Spinal cord (tissue), 10 donors: ENCODE measurements around the gene UBAC2. TPM values are rescaled to one million over a fixed set of nuclear protein-coding genes. Genes with fewer than 3 reads are reported as not detected.
"Not testable (repeated sequence)": the region's sequence is repeated elsewhere in the genome, so short reads cannot be mapped to it uniquely, and the experiment has no call there.

Source experiments
- DNase-seq, 6 donors: peaks; one replicate each; pipeline versions ENCODE4 v3.0.0 to v3.0.0-alpha.2; 2013 to 2015; ENCODE audit warnings: low spot score in 6 of 6, low read depth in 4 of 6
- H3K27ac ChIP-seq: one replicate; pipeline ENCODE4 v1.5.1; 2013; ENCODE audit warnings: low read depth, low read length, control low read depth
- H3K27me3 ChIP-seq: one replicate; pipeline ENCODE4 v1.6.1; 2013; ENCODE audit warnings: low read length; ENCODE audit not compliant: control insufficient read depth, insufficient read depth
- H3K36me3 ChIP-seq: one replicate; pipeline ENCODE4 v1.6.1; 2013; ENCODE audit warnings: low read length; ENCODE audit not compliant: control insufficient read depth, insufficient read depth
- H3K4me1 ChIP-seq: one replicate; pipeline ENCODE4 v1.6.1; 2013; ENCODE audit warnings: low read length; ENCODE audit not compliant: control insufficient read depth, insufficient read depth
- H3K4me3 ChIP-seq: one replicate; pipeline ENCODE4 v1.5.1; 2013; ENCODE audit warnings: low read depth, low read length, control low read depth
- H3K9me3 ChIP-seq: one replicate; pipeline ENCODE4 v1.6.1; 2013; ENCODE audit warnings: low read length; ENCODE audit not compliant: control insufficient read depth, insufficient read depth
- WGBS: methylation state at CpG from one replicate; pipeline ENCODE4 v1.1.5; 2013; ENCODE audit warnings: missing lambda C conversion rate; ENCODE audit not compliant: insufficient coverage; 5-methylcytosine and 5-hydroxymethylcytosine counted together
- polyA plus RNA-seq, 2 donors: library from polyadenylated mRNA; unstranded; fragments of 120-200 nt; gene quantifications; one replicate each; pipeline ENCODE4 v1.2.1, GENCODE V29; 2013; ENCODE audit not compliant: insufficient read length in 2 of 2
- total RNA-seq, 2 donors: library from RNA; depleted of rRNA in 1 of 2; stranded (reverse); fragments of 120-200 nt in 1 of 2; fragments of >200 nt in 1 of 2; gene quantifications; one replicate each; pipeline versions ENCODE4 v1.2.3 to v1.2.4, GENCODE V29; 2013 to 2014
- donor health status: healthy.

The UBAC2 gene
- total and polyA plus RNA-seq, 4 donors: 37.9 to 60.3 (median 53.8) TPM

DNA sequence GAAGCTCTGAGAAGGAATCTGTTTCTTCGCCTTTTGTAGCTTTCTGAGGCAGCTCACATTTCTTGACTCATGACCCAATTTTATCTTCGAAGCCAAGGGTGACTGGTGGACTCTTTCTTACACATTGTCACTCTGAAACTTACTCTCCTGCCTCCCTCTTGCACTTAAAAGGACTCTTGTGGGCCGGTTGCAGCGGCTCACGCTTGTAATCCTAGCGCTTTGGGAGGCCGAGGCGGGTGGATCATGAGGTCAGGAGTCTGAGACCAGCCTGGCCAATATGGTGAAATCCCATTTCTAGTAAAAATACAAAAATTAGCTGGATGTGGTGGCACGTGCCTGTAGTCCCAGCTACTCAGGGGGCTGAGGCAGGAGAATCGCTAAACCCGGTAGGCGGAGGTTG, 29.9 kb downstream of the UBAC2 start:
- DNase-seq, H3K9me3 ChIP-seq, H3K4me1 ChIP-seq, H3K27ac ChIP-seq, H3K36me3 ChIP-seq, H3K4me3 ChIP-seq, H3K27me3 ChIP-seq: not testable (repeated sequence)
- 98% methylated on average over 12 of the region's 12 CpGs for WGBS

DNA sequence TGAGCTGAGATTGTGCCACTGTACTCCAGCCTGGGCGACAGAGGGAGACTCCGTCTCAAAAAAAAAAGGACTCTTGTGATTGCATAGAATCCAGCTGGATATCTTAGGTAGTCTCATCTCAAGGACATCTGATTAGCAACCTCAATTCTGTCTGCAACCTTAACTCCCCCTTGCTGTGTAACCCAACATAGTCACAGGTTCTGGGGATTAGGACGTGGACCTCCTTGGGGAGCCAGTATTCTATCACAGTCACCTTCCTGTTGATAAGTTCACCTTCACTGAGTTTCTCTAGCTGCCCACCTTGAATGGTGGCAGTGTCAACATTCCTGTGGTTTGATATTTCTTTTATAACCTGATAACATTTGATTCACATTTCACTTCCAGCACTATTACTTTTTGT, 30.3 kb downstream of the UBAC2 start:
- H3K27ac ChIP-seq: no peak overlapping the region
- no peaks in the 10 kb centered on the region for H3K9me3 ChIP-seq
- no peaks in the 10 kb centered on the region for H3K4me1 ChIP-seq
- no peak for DNase-seq
- no peaks in the 10 kb centered on the region for H3K27me3 ChIP-seq
- no peaks in the 10 kb centered on the region for H3K36me3 ChIP-seq
- no CpG with 5 or more reads among the region's 3 CpGs for WGBS
- no peak overlapping the region for H3K4me3 ChIP-seq

DNA sequence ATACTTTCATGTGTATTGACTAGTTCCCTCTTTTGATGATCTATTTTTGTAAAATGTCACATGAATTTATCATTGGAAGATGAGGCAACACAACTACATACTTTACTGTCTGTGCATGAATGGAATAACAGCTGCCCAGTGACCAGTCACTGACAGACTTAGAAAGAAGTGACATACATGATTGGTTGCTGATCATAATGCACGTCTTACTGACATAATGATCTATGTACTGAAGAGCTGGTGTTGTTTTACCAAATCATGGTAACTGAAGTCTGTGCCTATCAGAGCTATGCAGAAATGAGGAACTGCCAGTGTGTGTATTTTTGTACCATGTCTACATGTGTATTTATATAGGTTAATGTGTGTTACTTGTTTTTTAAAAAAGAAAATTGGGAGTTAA, 31.1 kb downstream of the UBAC2 start:
- Histone ChIP-seq H3K4me3 (no peak overlapping the region), H3K36me3 (no peaks in the 10 kb centered on the region), H3K4me1 (no peaks in the 10 kb centered on the region), H3K9me3 (no peaks in the 10 kb centered on the region), H3K27ac (no peak overlapping the region), H3K27me3 (no peaks in the 10 kb centered on the region)
- no peak for DNase-seq
- WGBS: 40% methylated on average over 1 of the region's 1 CpG

DNA sequence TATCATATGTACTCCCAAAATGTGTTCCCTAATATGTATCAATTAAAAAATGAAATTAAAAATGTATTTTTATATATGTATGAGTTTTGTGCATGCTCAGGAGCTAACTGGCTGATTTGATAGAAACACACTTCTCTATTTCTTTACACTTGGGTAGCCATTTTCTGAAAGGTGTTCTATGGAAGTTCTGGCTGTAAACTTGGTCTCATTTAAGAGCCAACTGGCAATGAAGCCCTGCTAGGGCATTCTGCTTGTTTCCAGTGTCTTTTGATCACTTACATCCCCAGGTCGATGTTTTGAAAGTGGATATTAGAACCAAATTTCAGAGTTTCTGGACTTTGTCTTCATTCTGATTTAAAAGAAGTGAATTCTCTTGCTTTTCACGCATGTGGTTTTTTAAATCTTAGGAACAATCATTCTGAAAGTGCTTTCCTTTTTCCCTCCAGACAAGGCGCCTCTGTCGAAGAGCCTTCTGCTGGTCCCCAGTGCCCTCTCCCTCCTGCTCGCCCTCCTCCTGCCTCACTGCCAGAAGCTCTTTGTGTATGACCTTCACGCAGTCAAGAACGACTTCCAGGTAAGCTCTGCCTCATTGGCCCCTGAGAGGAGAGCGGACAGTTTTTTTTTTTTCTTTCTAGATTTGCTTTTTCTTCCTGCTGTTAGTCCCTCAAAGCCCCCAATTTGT, 37.5 kb downstream of the UBAC2 start:
- no peaks in the 10 kb centered on the region for H3K27me3 ChIP-seq
- H3K4me3 ChIP-seq: no peak overlapping the region
- no peaks in the 10 kb centered on the region for H3K9me3 ChIP-seq
- no peaks in the 10 kb centered on the region for H3K4me1 ChIP-seq
- no peak overlapping the region for H3K27ac ChIP-seq
- DNase-seq: no peak
- no peaks in the 10 kb centered on the region for H3K36me3 ChIP-seq
- 48% methylated on average over 6 of the region's 8 CpGs for WGBS

DNA sequence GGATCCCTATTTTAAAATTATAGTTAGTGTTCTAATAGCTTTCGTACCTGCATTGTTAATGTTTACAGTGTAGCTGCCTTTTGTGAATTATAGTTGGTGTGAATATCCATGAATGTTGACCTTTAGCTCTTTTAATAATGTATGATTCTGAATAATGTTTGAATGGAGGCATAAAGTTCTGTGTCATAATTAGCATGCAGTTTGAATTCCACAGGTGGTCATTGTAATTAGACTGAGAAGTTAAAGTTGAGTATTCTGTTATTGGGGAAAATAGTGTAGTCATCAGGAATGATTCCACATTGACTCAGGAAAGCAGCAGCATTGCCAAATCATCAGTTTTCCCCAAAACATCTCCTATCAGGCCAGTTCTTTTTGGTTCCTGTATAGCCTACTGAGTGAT, 45.4 kb downstream of the UBAC2 start:
- Histone ChIP-seq H3K27ac (no peak overlapping the region), H3K36me3 (no peaks in the 10 kb centered on the region), H3K4me3 (no peak overlapping the region), H3K27me3 (no peaks in the 10 kb centered on the region), H3K9me3 (no peaks in the 10 kb centered on the region), H3K4me1 (no peaks in the 10 kb centered on the region)
- WGBS: no CpG with 5 or more reads among the region's 1 CpG
- DNase-seq: no peak

DNA sequence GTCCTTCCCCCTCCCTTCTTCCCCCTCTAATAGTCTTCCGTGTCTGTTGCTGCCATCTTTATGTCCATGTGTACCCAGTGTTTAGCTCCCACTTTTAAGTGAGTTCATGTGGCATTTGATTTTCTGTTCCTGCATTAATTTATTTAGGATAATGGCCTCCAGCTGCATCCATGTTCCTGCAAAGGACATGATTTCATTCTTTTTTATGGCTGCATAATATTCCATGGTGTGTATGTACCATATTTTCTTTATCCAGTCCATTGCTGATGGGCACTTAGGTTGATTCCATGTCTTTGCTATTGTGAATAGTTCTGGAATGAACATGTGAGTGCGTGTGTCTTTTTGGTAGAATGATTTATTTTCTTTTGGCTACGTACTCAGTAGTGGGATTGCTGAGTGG, 48.5 kb downstream of the UBAC2 start:
- not testable (repeated sequence) for H3K36me3 ChIP-seq, H3K4me1 ChIP-seq, DNase-seq, H3K9me3 ChIP-seq, H3K4me3 ChIP-seq, H3K27ac ChIP-seq, H3K27me3 ChIP-seq
- WGBS: no CpG with 5 or more reads among the region's 3 CpGs

DNA sequence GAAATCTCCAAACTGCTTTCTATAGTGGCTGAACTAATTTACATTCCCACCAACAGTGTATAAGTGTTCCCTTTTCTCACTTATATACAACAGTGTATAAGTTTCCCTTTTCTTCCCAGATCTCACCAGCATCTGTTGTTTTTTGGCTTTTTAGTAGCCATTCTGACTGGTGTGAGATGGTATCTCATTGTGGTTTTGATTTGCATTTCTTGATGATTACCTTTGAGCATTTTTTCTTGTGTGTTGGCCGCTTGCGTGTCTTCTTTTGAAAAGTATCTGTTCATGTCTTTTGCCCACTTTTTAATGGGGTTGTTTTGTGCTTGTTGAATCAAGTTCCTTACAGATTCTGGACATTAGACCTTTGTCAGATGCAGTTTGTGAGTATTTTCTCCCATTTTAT, 49.0 kb downstream of the UBAC2 start:
- WGBS: 100% methylated on average over 1 of the region's 2 CpGs
- not testable (repeated sequence) for H3K9me3 ChIP-seq, DNase-seq, H3K27ac ChIP-seq, H3K27me3 ChIP-seq, H3K4me3 ChIP-seq, H3K4me1 ChIP-seq, H3K36me3 ChIP-seq

DNA sequence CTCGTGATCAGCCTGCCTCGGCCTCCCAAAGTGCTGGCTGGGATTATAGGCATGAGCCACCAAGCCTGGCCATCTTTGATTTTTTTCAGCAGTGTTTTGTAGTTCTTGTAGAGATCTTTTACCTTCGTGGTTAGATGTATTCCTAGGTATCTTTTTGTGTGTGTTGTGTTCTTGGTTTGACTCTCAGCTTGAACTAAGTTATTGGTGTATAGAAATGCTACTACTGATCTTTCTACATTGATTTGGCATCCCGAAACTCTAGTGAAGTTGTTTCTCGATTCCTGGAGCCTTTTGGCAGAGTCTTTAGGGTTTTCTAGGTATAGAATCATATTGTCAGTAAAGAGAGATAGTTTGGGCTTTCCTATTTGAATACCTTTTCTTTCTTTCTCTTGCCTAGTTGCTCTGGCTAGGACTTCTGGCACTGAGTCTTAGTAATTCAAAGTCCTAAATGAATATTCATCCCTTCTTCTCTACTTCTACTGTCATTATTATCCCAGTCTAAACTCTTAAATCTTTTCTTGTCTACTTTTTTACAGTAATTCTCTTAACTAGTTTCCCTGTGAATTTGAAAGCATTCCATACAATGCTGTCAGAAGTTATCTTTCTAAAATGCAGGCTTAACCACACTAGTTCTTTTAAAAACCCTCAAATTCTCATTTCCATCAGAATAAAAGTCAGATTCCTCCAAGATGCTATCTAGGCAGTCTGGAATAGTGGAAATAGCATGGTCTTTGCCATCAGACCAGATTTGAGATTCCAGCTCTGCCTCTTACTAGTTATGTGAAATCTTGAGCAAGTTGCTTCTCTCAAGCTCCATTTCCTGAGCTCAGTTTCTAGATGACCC, 50.5 kb downstream of the UBAC2 start:
- no peak overlapping the region for H3K27ac ChIP-seq
- 94% methylated on average over 3 of the region's 5 CpGs for WGBS
- DNase-seq: no peak
- H3K4me1 ChIP-seq: no peaks in the 10 kb centered on the region
- H3K36me3 ChIP-seq: no peaks in the 10 kb centered on the region
- H3K9me3 ChIP-seq: no peaks in the 10 kb centered on the region
- no peaks in the 10 kb centered on the region for H3K27me3 ChIP-seq
- H3K4me3 ChIP-seq: no peak overlapping the region

DNA sequence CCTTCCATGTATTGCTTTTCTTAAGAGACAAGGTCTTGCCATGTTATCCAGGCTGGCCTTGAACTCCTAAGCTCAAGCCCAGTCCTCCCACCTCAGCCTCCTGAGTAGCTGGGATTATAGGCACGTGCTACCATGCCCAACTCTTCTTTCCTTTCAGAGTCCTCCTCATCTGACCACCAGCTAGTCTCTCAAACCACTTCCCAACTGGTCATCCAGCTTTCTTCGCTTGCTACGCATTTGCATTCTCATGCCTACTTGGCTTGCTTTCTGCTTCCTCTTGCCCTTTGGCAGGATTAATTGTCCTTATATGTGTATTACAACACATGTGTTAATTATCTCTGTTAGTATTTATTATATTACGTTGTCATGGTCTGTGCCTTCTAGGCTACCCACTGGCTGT, 51.3 kb downstream of the UBAC2 start:
- WGBS: 89% methylated on average over 2 of the region's 4 CpGs
- no peaks in the 10 kb centered on the region for H3K27me3 ChIP-seq
- no peaks in the 10 kb centered on the region for H3K4me1 ChIP-seq
- H3K36me3 ChIP-seq: no peaks in the 10 kb centered on the region
- H3K9me3 ChIP-seq: no peaks in the 10 kb centered on the region
- no peak overlapping the region for H3K4me3 ChIP-seq
- DNase-seq: no peak
- no peak overlapping the region for H3K27ac ChIP-seq

DNA sequence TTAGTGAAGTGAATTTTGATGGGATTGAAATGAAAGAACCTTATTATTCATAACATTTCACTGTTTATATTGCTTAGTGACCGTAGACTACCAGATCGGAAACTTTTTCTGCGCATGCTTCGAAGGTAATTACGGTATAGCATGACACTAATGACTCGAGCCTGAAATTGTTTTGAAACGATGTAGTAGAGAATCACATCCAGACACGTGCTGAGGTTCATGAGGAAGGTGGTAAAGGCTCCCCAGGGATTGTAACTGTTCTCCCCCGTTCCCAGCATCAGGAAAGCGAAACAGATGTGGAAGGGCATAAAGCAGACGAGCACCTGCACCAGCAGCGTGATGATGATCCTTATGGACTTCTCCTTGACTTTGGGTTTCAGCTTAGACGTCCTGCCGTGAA, 54.2 kb downstream of the UBAC2 start:
- no peaks in the 10 kb centered on the region for H3K36me3 ChIP-seq
- H3K4me3 ChIP-seq: no peak overlapping the region
- no peak overlapping the region for H3K27ac ChIP-seq
- H3K4me1 ChIP-seq: no peaks in the 10 kb centered on the region
- H3K9me3 ChIP-seq: no peaks in the 10 kb centered on the region
- WGBS: 55% methylated on average over 14 of the region's 14 CpGs
- H3K27me3 ChIP-seq: no peaks in the 10 kb centered on the region
- peak in 2 of 6 donors; percentile 10 to 86 for DNase-seq
